ENCODE measurements around the gene CCDC148.

DNA sequence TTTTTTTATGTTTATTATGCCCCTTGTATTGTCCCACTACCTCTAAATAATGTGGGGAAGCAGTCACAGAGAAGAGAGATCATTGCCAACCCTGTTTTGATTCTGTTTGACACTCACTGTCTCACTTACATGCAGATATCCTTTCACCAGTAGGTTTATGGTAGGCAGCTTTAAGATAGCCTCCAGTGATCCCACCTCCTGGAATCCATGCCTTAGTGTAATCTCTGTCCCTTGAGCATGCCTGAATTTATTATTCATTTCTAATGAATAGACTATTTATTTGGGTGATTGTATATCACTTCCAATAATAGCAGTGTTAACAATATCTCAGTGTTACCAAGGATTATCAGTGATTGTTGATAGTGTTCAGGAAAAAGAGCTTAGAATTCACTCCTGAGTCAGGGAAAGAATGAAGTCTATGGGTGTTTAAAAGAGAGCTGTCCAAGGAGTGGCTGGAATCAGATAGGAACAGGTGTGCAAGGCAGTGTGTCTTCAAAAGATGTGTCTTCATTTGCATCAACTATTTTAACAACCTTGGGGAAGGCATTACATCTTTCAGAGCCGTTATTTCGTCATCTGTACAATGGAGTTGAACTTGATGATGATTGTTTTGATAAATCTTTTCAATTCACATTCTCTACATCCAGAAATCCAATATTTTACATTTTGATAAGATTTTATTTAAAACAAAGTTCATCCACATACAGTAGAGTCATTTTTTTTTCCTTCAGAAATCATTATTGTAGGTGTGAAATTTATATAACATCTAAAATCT lies 32.1 kb upstream of the CCDC148 start:
- TF ChIP-seq, protein P1, sequence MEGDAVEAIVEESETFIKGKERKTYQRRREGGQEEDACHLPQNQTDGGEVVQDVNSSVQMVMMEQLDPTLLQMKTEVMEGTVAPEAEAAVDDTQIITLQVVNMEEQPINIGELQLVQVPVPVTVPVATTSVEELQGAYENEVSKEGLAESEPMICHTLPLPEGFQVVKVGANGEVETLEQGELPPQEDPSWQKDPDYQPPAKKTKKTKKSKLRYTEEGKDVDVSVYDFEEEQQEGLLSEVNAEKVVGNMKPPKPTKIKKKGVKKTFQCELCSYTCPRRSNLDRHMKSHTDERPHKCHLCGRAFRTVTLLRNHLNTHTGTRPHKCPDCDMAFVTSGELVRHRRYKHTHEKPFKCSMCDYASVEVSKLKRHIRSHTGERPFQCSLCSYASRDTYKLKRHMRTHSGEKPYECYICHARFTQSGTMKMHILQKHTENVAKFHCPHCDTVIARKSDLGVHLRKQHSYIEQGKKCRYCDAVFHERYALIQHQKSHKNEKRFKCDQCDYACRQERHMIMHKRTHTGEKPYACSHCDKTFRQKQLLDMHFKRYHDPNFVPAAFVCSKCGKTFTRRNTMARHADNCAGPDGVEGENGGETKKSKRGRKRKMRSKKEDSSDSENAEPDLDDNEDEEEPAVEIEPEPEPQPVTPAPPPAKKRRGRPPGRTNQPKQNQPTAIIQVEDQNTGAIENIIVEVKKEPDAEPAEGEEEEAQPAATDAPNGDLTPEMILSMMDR (IDR thresholded peaks at IDR 0.05) = no peak
- no peak for TF ChIP-seq POLR2A (IDR thresholded peaks at IDR 0.05)

Data from Peyer's patch (tissue), 4 donors.